Activated CD4-positive, alpha-beta T cell treated with anti-CD3 and anti-CD28 coated beads for 24 hours (primary cell): ENCODE results near the gene DAD1.
"Not testable (repeated sequence)": the region's sequence is repeated elsewhere in the genome, so short reads cannot be mapped to it uniquely, and the experiment has no call there.

Source experiments
- DNase-seq, 2 donors: peaks; one replicate each; pipeline ENCODE4 v3.0.0-alpha.2; 2020; ENCODE audit warnings: low read depth in 2 of 2

Gene DAD1

GRCh38 chr14:22589096-22589839, at the start of gene DAD1:
Gene DAD1, minus strand, starts transcription at chr14:22589224. Its CDS starts 67 bp downstream, at chr14:22589157.
- peak; percentile 98 for DNase-seq

GRCh38 chr14:22635980-22636379, 47.0 kb upstream of the DAD1 start:
- not testable (repeated sequence) for DNase-seq

- DNase-seq, result no peak
These were observed 45.3 kb upstream of the DAD1 start for GRCh38 chr14:22634233-22634900.

- DNase-seq, result no peak
These were observed 41.5 kb upstream of the DAD1 start for GRCh38 chr14:22630486-22630885.

GRCh38 chr14:22630066-22630465, 41.0 kb upstream of the DAD1 start:
- DNase-seq, result no peak

GRCh38 chr14:22629361-22629760, 40.3 kb upstream of the DAD1 start:
- no peak for DNase-seq

GRCh38 chr14:22627506-22628263, 38.7 kb upstream of the DAD1 start:
- no peak for DNase-seq

- DNase-seq, result no peak
These were observed 37.6 kb upstream of the DAD1 start for GRCh38 chr14:22626590-22626989.

GRCh38 chr14:22623047-22623446, 34.0 kb upstream of the DAD1 start:
- no peak for DNase-seq

GRCh38 chr14:22622255-22622654, 33.2 kb upstream of the DAD1 start:
- no peak for DNase-seq

GRCh38 chr14:22615765-22616164, 26.7 kb upstream of the DAD1 start:
- not testable (repeated sequence) for DNase-seq

GRCh38 chr14:22614240-22614799, 25.3 kb upstream of the DAD1 start:
- no peak for DNase-seq

GRCh38 chr14:22613736-22614239, 24.8 kb upstream of the DAD1 start:
- DNase-seq, result no peak

- DNase-seq, result no peak
These were observed 24.2 kb upstream of the DAD1 start for GRCh38 chr14:22613106-22613695.

GRCh38 chr14:22610931-22611330, 21.9 kb upstream of the DAD1 start:
- DNase-seq, result no peak

- DNase-seq, result no peak
These were observed 18.3 kb upstream of the DAD1 start for GRCh38 chr14:22607291-22607690.

- no peak for DNase-seq
These were observed 17.4 kb upstream of the DAD1 start for GRCh38 chr14:22606380-22606779.

GRCh38 chr14:22602862-22603261, 13.8 kb upstream of the DAD1 start:
- no peak for DNase-seq

GRCh38 chr14:22601996-22602395, 13.0 kb upstream of the DAD1 start:
- DNase-seq, result no peak

- no peak for DNase-seq
These were observed 12.4 kb upstream of the DAD1 start for GRCh38 chr14:22601456-22601855.

- no peak for DNase-seq
These were observed 11.0 kb upstream of the DAD1 start for GRCh38 chr14:22600027-22600426.

GRCh38 chr14:22599349-22599748, 10.3 kb upstream of the DAD1 start:
- DNase-seq, result no peak
